ENCODE data around the gene UBE2E1. TPM values are rescaled to one million over a fixed set of nuclear protein-coding genes. Genes with fewer than 3 reads are reported as not detected.
"Not testable (repeated sequence)": the region's sequence is repeated elsewhere in the genome, so short reads cannot be mapped to it uniquely, and the experiment has no call there.

The UBE2E1 gene
- total RNA-seq, 2 experiments from 2014 or later = 61.7 to 67.9 TPM

GRCh38 chr3:23889386-23889785, 83.6 kb downstream of the UBE2E1 start:
- ATAC-seq (ENCODE audit: low read depth) = no peak
- Mint-ChIP-seq H3K4me3 (no peak overlapping the region), H3K4me1 (peaks cover 6% of the 10 kb centered on the region), H3K27ac (no peak overlapping the region), H3K9me3 (no peaks in the 10 kb centered on the region), H3K27me3 (no peaks in the 10 kb centered on the region), H3K36me3 (peaks cover 4% of the 10 kb centered on the region)
- DNase-seq = no peak
- POLR2A ChIA-PET = no interaction called here

GRCh38 chr3:23889950-23890349, 84.2 kb downstream of the UBE2E1 start:
- no peak for DNase-seq
- H3K4me3 Mint-ChIP-seq = no peak overlapping the region
- H3K36me3 Mint-ChIP-seq = peaks cover 4% of the 10 kb centered on the region
- peaks cover 8% of the 10 kb centered on the region for H3K4me1 Mint-ChIP-seq
- POLR2A ChIA-PET = no interaction called here
- no peak for ATAC-seq (ENCODE audit: low read depth)
- no peaks in the 10 kb centered on the region for H3K9me3 Mint-ChIP-seq
- no peaks in the 10 kb centered on the region for H3K27me3 Mint-ChIP-seq
- no peak overlapping the region for H3K27ac Mint-ChIP-seq

GRCh38 chr3:23894254-23895061, 88.7 kb downstream of the UBE2E1 start:
- no peaks in the 10 kb centered on the region for H3K9me3 Mint-ChIP-seq
- H3K27me3 Mint-ChIP-seq = no peaks in the 10 kb centered on the region
- no peak overlapping the region for H3K4me3 Mint-ChIP-seq
- H3K4me1 Mint-ChIP-seq = peaks cover 5% of the 10 kb centered on the region
- peaks cover 20% of the 10 kb centered on the region for H3K36me3 Mint-ChIP-seq
- POLR2A ChIA-PET = no interaction called here
- no peak for DNase-seq
- no peak overlapping the region for H3K27ac Mint-ChIP-seq
- no peak for ATAC-seq (ENCODE audit: low read depth)

GRCh38 chr3:23895181-23895580, 89.4 kb downstream of the UBE2E1 start:
- ATAC-seq (ENCODE audit: low read depth) (no peak), DNase-seq (no peak)
- Mint-ChIP-seq H3K9me3 (no peaks in the 10 kb centered on the region), H3K27me3 (no peaks in the 10 kb centered on the region), H3K4me3 (no peak overlapping the region), H3K4me1 (peaks cover 5% of the 10 kb centered on the region), H3K27ac (peak overlapping the region; percentile 23), H3K36me3 (peaks cover 20% of the 10 kb centered on the region)
- POLR2A ChIA-PET = no interaction called here

GRCh38 chr3:23900744-23901143, 95.0 kb downstream of the UBE2E1 start:
- Mint-ChIP-seq H3K27me3 (no peaks in the 10 kb centered on the region), H3K4me3 (no peak overlapping the region), H3K36me3 (peaks cover 19% of the 10 kb centered on the region), H3K27ac (no peak overlapping the region), H3K9me3 (peaks cover 2% of the 10 kb centered on the region), H3K4me1 (no peaks in the 10 kb centered on the region)
- ATAC-seq (ENCODE audit: low read depth) (no peak), DNase-seq (no peak)
- POLR2A ChIA-PET = no interaction called here

GRCh38 chr3:23904545-23904944, 98.8 kb downstream of the UBE2E1 start:
- H3K27me3 Mint-ChIP-seq = no peaks in the 10 kb centered on the region
- no peaks in the 10 kb centered on the region for H3K4me1 Mint-ChIP-seq
- H3K4me3 Mint-ChIP-seq = no peak overlapping the region
- POLR2A ChIA-PET = no interaction called here
- no peak for ATAC-seq (ENCODE audit: low read depth)
- H3K9me3 Mint-ChIP-seq = peaks cover 2% of the 10 kb centered on the region
- no peak overlapping the region for H3K27ac Mint-ChIP-seq
- peaks cover 7% of the 10 kb centered on the region for H3K36me3 Mint-ChIP-seq
- no peak for DNase-seq

GRCh38 chr3:23909341-23909740, 103.6 kb downstream of the UBE2E1 start:
- Mint-ChIP-seq H3K36me3 (peaks cover 2% of the 10 kb centered on the region), H3K4me3 (no peak overlapping the region), H3K9me3 (no peaks in the 10 kb centered on the region), H3K27ac (no peak overlapping the region), H3K4me1 (peaks cover 6% of the 10 kb centered on the region), H3K27me3 (no peaks in the 10 kb centered on the region)
- POLR2A ChIA-PET = interaction anchor here (0.6 to 0.7 kb wide), 2 partner anchors 9 to 28 kb away, joined by 3 to 4 read pairs; no protein-coding TSS in a partner anchor
- DNase-seq (no peak), ATAC-seq (ENCODE audit: low read depth) (no peak)

GRCh38 chr3:23911397-23911796, 105.6 kb downstream of the UBE2E1 start:
- Mint-ChIP-seq H3K4me1 (peaks cover 15% of the 10 kb centered on the region), H3K4me3 (no peak overlapping the region), H3K36me3 (peaks cover 5% of the 10 kb centered on the region), H3K27ac (no peak overlapping the region), H3K27me3 (no peaks in the 10 kb centered on the region), H3K9me3 (no peaks in the 10 kb centered on the region)
- DNase-seq (no peak), ATAC-seq (ENCODE audit: low read depth) (no peak)
- POLR2A ChIA-PET = no interaction called here

GRCh38 chr3:23912335-23912734, 106.6 kb downstream of the UBE2E1 start:
- DNase-seq; H3K36me3 Mint-ChIP-seq; H3K9me3 Mint-ChIP-seq; H3K27ac Mint-ChIP-seq; H3K4me3 Mint-ChIP-seq; H3K27me3 Mint-ChIP-seq; ATAC-seq (ENCODE audit: low read depth): not testable (repeated sequence)
- H3K4me1 Mint-ChIP-seq = peaks cover 15% of the 10 kb centered on the region
- POLR2A ChIA-PET = interaction anchor here (0.6 kb wide), 1 partner anchor 58 kb away, joined by 4 read pairs; no protein-coding TSS in a partner anchor

- H3K4me1 Mint-ChIP-seq = peaks cover 16% of the 10 kb centered on the region
- peaks cover 12% of the 10 kb centered on the region for H3K36me3 Mint-ChIP-seq
- POLR2A ChIA-PET = interaction anchor here (0.7 kb wide), 1 partner anchor 44 kb away, joined by 8 read pairs; no protein-coding TSS in a partner anchor
- no peak for ATAC-seq (ENCODE audit: low read depth)
- no peaks in the 10 kb centered on the region for H3K9me3 Mint-ChIP-seq
- no peak overlapping the region for H3K27ac Mint-ChIP-seq
- no peak for DNase-seq
- no peaks in the 10 kb centered on the region for H3K27me3 Mint-ChIP-seq
- no peak overlapping the region for H3K4me3 Mint-ChIP-seq
These were observed 107.4 kb downstream of the UBE2E1 start for GRCh38 chr3:23913182-23913581.

GRCh38 chr3:23913873-23914743, 108.4 kb downstream of the UBE2E1 start:
- H3K4me1 Mint-ChIP-seq = peaks cover 25% of the 10 kb centered on the region
- POLR2A ChIA-PET = no interaction called here
- no peak overlapping the region for H3K27ac Mint-ChIP-seq
- peaks cover 21% of the 10 kb centered on the region for H3K36me3 Mint-ChIP-seq
- ATAC-seq (ENCODE audit: low read depth) = no peak
- no peaks in the 10 kb centered on the region for H3K9me3 Mint-ChIP-seq
- H3K4me3 Mint-ChIP-seq = no peak overlapping the region
- DNase-seq = no peak
- H3K27me3 Mint-ChIP-seq = no peaks in the 10 kb centered on the region

- peaks cover 32% of the 10 kb centered on the region for H3K36me3 Mint-ChIP-seq
- POLR2A ChIA-PET = interaction anchor here (1.3 to 3.3 kb wide), 6 partner anchors 26 to 81 kb away, joined by 3 to 45 read pairs (median 18); no protein-coding TSS in a partner anchor
These were observed 109.9 kb downstream of the UBE2E1 start for GRCh38 chr3:23915537-23916108.

GRCh38 chr3:23916152-23916885, 110.6 kb downstream of the UBE2E1 start:
- no peaks in the 10 kb centered on the region for H3K27me3 Mint-ChIP-seq
- H3K36me3 Mint-ChIP-seq = peaks cover 32% of the 10 kb centered on the region
- peak overlapping the region; percentile 87 for H3K4me3 Mint-ChIP-seq
- DNase-seq (no peak), ATAC-seq (ENCODE audit: low read depth) (peak; percentile 44)
- H3K9me3 Mint-ChIP-seq = no peaks in the 10 kb centered on the region
- H3K4me1 Mint-ChIP-seq = peaks cover 35% of the 10 kb centered on the region
- H3K27ac Mint-ChIP-seq = peak overlapping the region; percentile 97
- POLR2A ChIA-PET = interaction anchor here (0.6 to 3.3 kb wide), 26 partner anchors 10 to 1867 kb away, joined by 3 to 45 read pairs (median 6); partner anchors contain the start of gene NGLY1

More at GRCh38 chr3:23915537-23916108, 109.9 kb downstream of the UBE2E1 start:
- Mint-ChIP-seq H3K4me3 (peak overlapping the region; percentile 87), H3K4me1 (peaks cover 35% of the 10 kb centered on the region), H3K27me3 (no peaks in the 10 kb centered on the region), H3K9me3 (no peaks in the 10 kb centered on the region), H3K27ac (no peak overlapping the region)
- ATAC-seq (ENCODE audit: low read depth) (no peak), DNase-seq (no peak)

Data from activated naive CD8-positive, alpha-beta T cell treated with anti-CD3 and anti-CD28 coated beads, Interleukin-2, amount 10 ng/mL, durations not matched to agents 7 days and 5 days (primary cell).